ENCODE results near the gene IL23R. TPM values are rescaled to one million over a fixed set of nuclear protein-coding genes. Genes with fewer than 3 reads are reported as not detected.
"Not testable (repeated sequence)": the region's sequence is repeated elsewhere in the genome, so short reads cannot be mapped to it uniquely, and the experiment has no call there.

The IL23R gene
- total and polyA plus RNA-seq, 2 experiments from 2014 or later = not detected

DNA sequence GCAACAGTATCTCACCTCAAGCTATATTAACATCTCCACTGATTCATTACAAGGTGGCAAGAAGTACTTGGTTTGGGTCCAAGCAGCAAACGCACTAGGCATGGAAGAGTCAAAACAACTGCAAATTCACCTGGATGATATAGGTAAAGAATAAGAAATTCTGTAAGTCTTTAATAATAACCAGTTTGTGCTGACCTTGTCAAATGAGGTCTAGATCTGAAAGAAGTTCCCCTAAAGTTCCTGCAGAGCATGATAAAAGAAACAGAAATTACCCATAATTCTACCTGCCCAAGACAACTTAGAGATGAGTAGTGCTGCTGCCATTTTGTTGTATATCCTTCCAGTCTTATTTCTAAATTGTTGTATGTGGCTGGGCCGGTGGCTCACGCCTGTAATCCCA lies 34.5 kb downstream of the IL23R start:
- no peak overlapping the region for H2AFZ ChIP-seq
- no peaks in the 10 kb centered on the region for H3K79me2 ChIP-seq (ENCODE audit: insufficient read depth)
- H3K9me3 ChIP-seq (ENCODE audit: low read depth) = no peaks in the 10 kb centered on the region
- 0 out of 2 replicates have a peak, but pooled peaks cover 5% of the 10 kb centered on the region for H3K27me3 ChIP-seq (replicated peaks; ENCODE audit: insufficient read depth)
- H3K4me2 ChIP-seq (ENCODE audit: unreplicated experiment) = no peak overlapping the region
- H3K27ac ChIP-seq = no peak overlapping the region
- no peaks in the 10 kb centered on the region for H3F3A ChIP-seq (ENCODE audit: insufficient read depth)
- WGBS, 2 experiments (ENCODE audit: low coverage in 1 of 2, low lambda C conversion rate in 2 of 2, missing lambda C conversion rate in 2 of 2) = 83 to 85% methylated on average over 3 of the region's 3 CpGs
- H3K9ac ChIP-seq = no peak overlapping the region
- no peak overlapping the region for H3K4me3 ChIP-seq
- TF ChIP-seq EZH2 (IDR thresholded peaks at IDR 0.05; ENCODE audit: insufficient read depth, poor library complexity, severe bottlenecking) = no peak
- TF ChIP-seq EZH2phosphoT487 (IDR thresholded peaks at IDR 0.05; ENCODE audit: insufficient read depth, low read depth) = no peak
- no peaks in the 10 kb centered on the region for H4K20me1 ChIP-seq (ENCODE audit: insufficient read depth)
- no peak for DNase-seq
- H3K4me1 ChIP-seq (ENCODE audit: insufficient read depth) = 0 out of 2 replicates have a peak, but pooled peaks cover 7% of the 10 kb centered on the region
- H3K36me3 ChIP-seq (ENCODE audit: low read depth) = no peaks in the 10 kb centered on the region
- no peaks in the 10 kb centered on the region for H3K9me2 ChIP-seq (ENCODE audit: insufficient read depth)
- in situ Hi-C loops (cut with MboI) = no loop called here

DNA sequence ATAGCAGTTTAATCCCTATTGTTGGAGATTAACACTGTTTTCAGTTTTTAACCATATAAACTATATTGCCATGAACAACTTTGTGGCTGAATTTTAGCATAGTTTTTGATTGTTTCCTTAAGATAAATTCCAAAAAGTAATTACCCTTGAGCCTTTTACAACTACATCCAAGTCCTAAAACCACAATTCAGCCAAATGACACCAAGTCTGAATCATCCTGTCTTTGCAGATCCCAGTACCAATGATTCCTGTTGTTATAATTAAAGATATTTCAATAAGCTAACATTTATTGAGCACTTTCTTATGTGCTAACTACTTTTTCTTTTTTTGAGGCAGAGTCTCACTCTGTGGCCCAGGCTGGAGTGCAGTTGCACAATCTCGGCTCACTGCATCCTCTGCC lies 35.6 kb downstream of the IL23R start:
- H3K9ac ChIP-seq = no peak overlapping the region
- DNase-seq = peak; percentile 30
- peaks cover 5% of the 10 kb centered on the region; the same call in 1 of the 2 replicates for H3K27me3 ChIP-seq (replicated peaks; ENCODE audit: insufficient read depth)
- no peaks in the 10 kb centered on the region for H3K36me3 ChIP-seq (ENCODE audit: low read depth)
- H4K20me1 ChIP-seq (ENCODE audit: insufficient read depth) = no peaks in the 10 kb centered on the region
- H3F3A ChIP-seq (ENCODE audit: insufficient read depth) = no peaks in the 10 kb centered on the region
- no peak overlapping the region for H3K4me2 ChIP-seq (ENCODE audit: unreplicated experiment)
- H2AFZ ChIP-seq = no peak overlapping the region
- H3K9me3 ChIP-seq (ENCODE audit: low read depth) = no peaks in the 10 kb centered on the region
- in situ Hi-C loops (cut with MboI) = no loop called here
- H3K4me1 ChIP-seq (ENCODE audit: insufficient read depth) = 0 out of 2 replicates have a peak, but pooled peaks cover 7% of the 10 kb centered on the region
- WGBS, 2 experiments (ENCODE audit: low coverage in 1 of 2, low lambda C conversion rate in 2 of 2, missing lambda C conversion rate in 2 of 2) = 62 to 63% methylated on average over 1 of the region's 1 CpG
- no peak overlapping the region for H3K27ac ChIP-seq
- H3K4me3 ChIP-seq = no peak overlapping the region
- H3K9me2 ChIP-seq (ENCODE audit: insufficient read depth) = no peaks in the 10 kb centered on the region
- H3K79me2 ChIP-seq (ENCODE audit: insufficient read depth) = no peaks in the 10 kb centered on the region
- TF ChIP-seq EZH2phosphoT487 (IDR thresholded peaks at IDR 0.05; ENCODE audit: insufficient read depth, low read depth) = no peak
- no peak for TF ChIP-seq EZH2 (IDR thresholded peaks at IDR 0.05; ENCODE audit: insufficient read depth, poor library complexity, severe bottlenecking)

DNA sequence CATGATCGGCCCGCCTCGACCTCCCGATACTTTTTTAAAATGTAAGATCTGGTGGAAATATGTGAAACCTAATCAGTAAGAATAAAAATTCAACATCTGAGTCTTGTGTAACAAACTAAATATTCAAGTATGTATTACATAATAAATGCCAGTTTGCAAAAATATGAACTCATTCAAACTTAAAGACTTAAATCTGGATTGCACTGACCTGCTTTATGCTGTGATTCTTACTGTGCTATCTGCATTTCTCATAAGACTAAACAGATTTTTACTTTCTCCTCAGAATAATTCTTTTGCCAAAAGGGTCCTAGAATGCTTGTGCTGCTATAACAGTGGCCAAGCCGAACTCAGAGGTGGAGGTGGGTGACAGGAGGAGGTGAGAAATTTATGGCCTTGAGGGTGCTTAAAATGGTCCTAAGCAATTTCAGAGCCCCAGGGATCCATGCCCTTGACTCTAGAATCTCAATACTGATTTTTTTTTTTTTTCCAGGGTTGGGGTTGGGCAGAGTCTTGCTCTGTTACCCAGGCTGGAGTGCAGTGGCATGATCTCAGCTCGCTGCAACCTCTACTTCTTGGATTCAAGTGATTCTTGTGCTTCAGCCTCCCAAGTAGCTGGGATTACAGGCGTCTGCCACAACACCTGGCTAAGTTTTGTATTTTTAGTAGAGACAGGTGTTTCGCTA lies 38.2 kb downstream of the IL23R start:
- H3K27ac ChIP-seq = no peak overlapping the region
- DNase-seq = no peak
- H3K27me3 ChIP-seq (replicated peaks; ENCODE audit: insufficient read depth) = peaks cover 2% of the 10 kb centered on the region; the same call in 1 of the 2 replicates
- no peaks in the 10 kb centered on the region for H3K9me2 ChIP-seq (ENCODE audit: insufficient read depth)
- no peak overlapping the region for H2AFZ ChIP-seq
- H3K4me2 ChIP-seq (ENCODE audit: unreplicated experiment) = no peak overlapping the region
- 64 to 70% methylated on average over 8 of the region's 8 CpGs for WGBS, 2 experiments (ENCODE audit: low coverage in 1 of 2, low lambda C conversion rate in 2 of 2, missing lambda C conversion rate in 2 of 2)
- H3K9me3 ChIP-seq (ENCODE audit: low read depth) = no peaks in the 10 kb centered on the region
- H3K4me3 ChIP-seq = no peak overlapping the region
- H4K20me1 ChIP-seq (ENCODE audit: insufficient read depth) = no peaks in the 10 kb centered on the region
- no peaks in the 10 kb centered on the region for H3K36me3 ChIP-seq (ENCODE audit: low read depth)
- H3K4me1 ChIP-seq (ENCODE audit: insufficient read depth) = 0 out of 2 replicates have a peak, but pooled peaks cover 7% of the 10 kb centered on the region
- in situ Hi-C loops (cut with MboI) = no loop called here
- no peaks in the 10 kb centered on the region for H3K79me2 ChIP-seq (ENCODE audit: insufficient read depth)
- H3K9ac ChIP-seq = no peak overlapping the region
- no peaks in the 10 kb centered on the region for H3F3A ChIP-seq (ENCODE audit: insufficient read depth)
- TF ChIP-seq EZH2 (IDR thresholded peaks at IDR 0.05; ENCODE audit: insufficient read depth, poor library complexity, severe bottlenecking) (no peak), EZH2phosphoT487 (IDR thresholded peaks at IDR 0.05; ENCODE audit: insufficient read depth, low read depth) (no peak)

DNA sequence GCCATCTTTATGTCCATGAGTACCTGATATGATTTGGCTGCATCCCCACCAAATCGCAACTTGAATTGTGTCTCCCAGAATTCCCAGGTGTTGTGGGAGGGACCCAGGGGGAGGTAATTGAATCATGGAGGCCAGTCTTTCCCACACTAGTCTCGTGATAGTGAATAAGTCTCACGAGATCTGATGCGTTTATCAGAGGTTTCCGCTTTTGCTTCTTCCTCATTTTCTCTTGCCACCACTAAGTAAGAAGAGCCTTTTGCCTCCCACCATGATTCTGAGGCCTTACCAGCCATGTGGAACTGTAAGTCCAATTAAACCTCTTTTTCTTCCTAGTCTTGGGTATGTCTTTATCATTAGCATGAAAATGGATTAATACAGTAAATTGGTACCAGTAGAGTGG lies 41.1 kb downstream of the IL23R start:
- H3K4me3 ChIP-seq; H3K27me3 ChIP-seq (replicated peaks; ENCODE audit: insufficient read depth); H3K79me2 ChIP-seq (ENCODE audit: insufficient read depth); H4K20me1 ChIP-seq (ENCODE audit: insufficient read depth); H2AFZ ChIP-seq; H3K27ac ChIP-seq; H3K9me2 ChIP-seq (ENCODE audit: insufficient read depth); H3K36me3 ChIP-seq (ENCODE audit: low read depth); H3F3A ChIP-seq (ENCODE audit: insufficient read depth); H3K4me1 ChIP-seq (ENCODE audit: insufficient read depth); H3K9ac ChIP-seq; in situ Hi-C loops (cut with MboI); H3K9me3 ChIP-seq (ENCODE audit: low read depth); H3K4me2 ChIP-seq (ENCODE audit: unreplicated experiment); DNase-seq: not testable (repeated sequence)
- WGBS, 2 experiments (ENCODE audit: low coverage in 1 of 2, low lambda C conversion rate in 2 of 2, missing lambda C conversion rate in 2 of 2) = 82 to 88% methylated on average over 5 of the region's 5 CpGs

All from GM23248 (cell line).